ENCODE measurements around the gene ALPL. TPM values are rescaled to one million over a fixed set of nuclear protein-coding genes. Genes with fewer than 3 reads are reported as not detected.

ALPL gene
- total and polyA plus RNA-seq, 10 of the 15 experiments (the other 5 are each of a cell fraction or from before 2014, with no cell fraction given) = 0.07 to 0.59 (median 0.31) TPM; not detected in 2

DNA sequence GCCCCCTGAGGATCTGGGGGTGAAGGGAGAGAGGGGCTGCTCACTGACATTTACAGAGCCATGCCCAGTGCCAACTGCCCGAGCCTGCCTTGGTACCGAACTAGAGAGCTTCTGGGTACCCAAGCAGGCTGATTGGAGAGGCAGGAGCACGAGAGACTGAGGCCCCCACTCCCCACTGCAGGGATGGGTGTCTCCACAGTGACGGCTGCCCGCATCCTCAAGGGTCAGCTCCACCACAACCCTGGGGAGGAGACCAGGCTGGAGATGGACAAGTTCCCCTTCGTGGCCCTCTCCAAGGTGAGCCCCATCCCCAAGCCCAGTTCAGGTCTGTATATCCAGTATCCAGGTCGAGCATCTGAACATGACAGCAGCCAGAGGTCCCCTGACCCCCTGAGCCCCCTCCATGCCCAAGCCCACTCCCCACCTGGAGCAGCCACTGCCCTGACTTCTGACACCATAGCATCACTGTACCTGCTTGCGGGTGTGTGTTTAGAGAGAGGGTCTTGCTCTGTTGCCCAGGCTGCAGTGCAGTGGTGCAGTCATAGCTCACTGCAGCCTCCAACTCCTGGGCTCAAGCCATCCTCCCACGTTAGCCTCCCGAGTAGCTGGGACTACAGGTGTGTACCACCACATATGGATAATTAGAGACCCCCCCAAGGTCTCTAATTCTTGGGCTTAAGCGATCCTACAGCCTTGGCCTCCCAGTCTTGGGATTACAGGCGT, 51.9 kb downstream of the ALPL start:
- Histone ChIP-seq H3K4me2 (ENCODE audit: control insufficient read depth, insufficient read depth) (no peak overlapping the region), H3K9me3 (replicated peaks; ENCODE audit: control insufficient read depth, insufficient read depth, low read length) (no peaks in the 10 kb centered on the region), H3K36me3 (ENCODE audit: control insufficient read depth in 2 of 2, insufficient read depth in 2 of 2, low read length in 1 of 2) (no peaks in the 10 kb centered on the region), H4K20me1 (ENCODE audit: control insufficient read depth, insufficient read depth) (no peaks in the 10 kb centered on the region), H3K9ac (ENCODE audit: control insufficient read depth, insufficient read depth, low read length) (no peak overlapping the region), H3K4me1 (ENCODE audit: control insufficient read depth, insufficient read depth, low read length) (no peaks in the 10 kb centered on the region), H3K4me3 (no peak overlapping the region), H2AFZ (ENCODE audit: control insufficient read depth, low read depth, low read length) (no peak overlapping the region), H3K79me2 (ENCODE audit: control insufficient read depth, insufficient read depth, low read length) (no peaks in the 10 kb centered on the region), H3K27ac (ENCODE audit: control insufficient read depth, insufficient read depth) (no peak overlapping the region), H3K27me3 (replicated peaks in 1 of 2; ENCODE audit: control insufficient read depth in 2 of 2, insufficient read depth in 2 of 2, low read length in 1 of 2) (no peaks in the 10 kb centered on the region; a peak in 1 of 4 replicates)
- ChIA-PET POLR2A (no interaction called here), CTCF (no interaction called here), SMC1A (ENCODE audit: uncharacterized antibody, unreplicated experiment) (interaction anchor here (1.2 kb wide), 1 partner anchor 16 kb away, joined by 3 read pairs; no protein-coding TSS in a partner anchor), RAD21 (ENCODE audit: unreplicated experiment) (no interaction called here)
- in situ Hi-C loops (cut with MboI) (no loop called here), intact Hi-C loops (cut with micrococcal nuclease; ENCODE audit: unreplicated experiment) (no loop called here)
- no peak for FAIRE-seq
- TF ChIP-seq DPF2 (IDR thresholded peaks at IDR 0.05) = no peak
- no peak for TF ChIP-seq SUPT20H (IDR thresholded peaks at IDR 0.05; ENCODE audit: borderline replicate concordance, control insufficient read depth, low read depth, low read length)
- TF ChIP-seq MXI1 (IDR thresholded peaks at IDR 0.05; ENCODE audit: low read depth, low read length) = no peak
- TF ChIP-seq RAD51 (IDR thresholded peaks at IDR 0.05) = no peak
- TF ChIP-seq SMAD5 (IDR thresholded peaks at IDR 0.05; ENCODE audit: low read depth) = no peak
- TF ChIP-seq CBX3 (IDR thresholded peaks at IDR 0.05; ENCODE audit: borderline replicate concordance, low read depth) = no peak
- no peak for TF ChIP-seq BMI1 (IDR thresholded peaks at IDR 0.05; ENCODE audit: borderline replicate concordance)
- TF ChIP-seq, protein P1, sequence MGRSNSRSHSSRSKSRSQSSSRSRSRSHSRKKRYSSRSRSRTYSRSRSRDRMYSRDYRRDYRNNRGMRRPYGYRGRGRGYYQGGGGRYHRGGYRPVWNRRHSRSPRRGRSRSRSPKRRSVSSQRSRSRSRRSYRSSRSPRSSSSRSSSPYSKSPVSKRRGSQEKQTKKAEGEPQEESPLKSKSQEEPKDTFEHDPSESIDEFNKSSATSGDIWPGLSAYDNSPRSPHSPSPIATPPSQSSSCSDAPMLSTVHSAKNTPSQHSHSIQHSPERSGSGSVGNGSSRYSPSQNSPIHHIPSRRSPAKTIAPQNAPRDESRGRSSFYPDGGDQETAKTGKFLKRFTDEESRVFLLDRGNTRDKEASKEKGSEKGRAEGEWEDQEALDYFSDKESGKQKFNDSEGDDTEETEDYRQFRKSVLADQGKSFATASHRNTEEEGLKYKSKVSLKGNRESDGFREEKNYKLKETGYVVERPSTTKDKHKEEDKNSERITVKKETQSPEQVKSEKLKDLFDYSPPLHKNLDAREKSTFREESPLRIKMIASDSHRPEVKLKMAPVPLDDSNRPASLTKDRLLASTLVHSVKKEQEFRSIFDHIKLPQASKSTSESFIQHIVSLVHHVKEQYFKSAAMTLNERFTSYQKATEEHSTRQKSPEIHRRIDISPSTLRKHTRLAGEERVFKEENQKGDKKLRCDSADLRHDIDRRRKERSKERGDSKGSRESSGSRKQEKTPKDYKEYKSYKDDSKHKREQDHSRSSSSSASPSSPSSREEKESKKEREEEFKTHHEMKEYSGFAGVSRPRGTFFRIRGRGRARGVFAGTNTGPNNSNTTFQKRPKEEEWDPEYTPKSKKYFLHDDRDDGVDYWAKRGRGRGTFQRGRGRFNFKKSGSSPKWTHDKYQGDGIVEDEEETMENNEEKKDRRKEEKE (IDR thresholded peaks at IDR 0.05) = no peak
- TF ChIP-seq, protein P2, sequence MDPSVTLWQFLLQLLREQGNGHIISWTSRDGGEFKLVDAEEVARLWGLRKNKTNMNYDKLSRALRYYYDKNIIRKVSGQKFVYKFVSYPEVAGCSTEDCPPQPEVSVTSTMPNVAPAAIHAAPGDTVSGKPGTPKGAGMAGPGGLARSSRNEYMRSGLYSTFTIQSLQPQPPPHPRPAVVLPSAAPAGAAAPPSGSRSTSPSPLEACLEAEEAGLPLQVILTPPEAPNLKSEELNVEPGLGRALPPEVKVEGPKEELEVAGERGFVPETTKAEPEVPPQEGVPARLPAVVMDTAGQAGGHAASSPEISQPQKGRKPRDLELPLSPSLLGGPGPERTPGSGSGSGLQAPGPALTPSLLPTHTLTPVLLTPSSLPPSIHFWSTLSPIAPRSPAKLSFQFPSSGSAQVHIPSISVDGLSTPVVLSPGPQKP (IDR thresholded peaks at IDR 0.05; ENCODE audit: low read depth, low read length) = no peak
- TF ChIP-seq TCF12 (IDR thresholded peaks at IDR 0.05; ENCODE audit: low read depth, low read length) = no peak
- no peak for TF ChIP-seq POU2F2 (IDR thresholded peaks at IDR 0.05; ENCODE audit: borderline replicate concordance, low read depth, low read length)
- TF ChIP-seq MTA3 (IDR thresholded peaks at IDR 0.05; ENCODE audit: borderline replicate concordance, low read length) = no peak
- TF ChIP-seq BRCA1 (IDR thresholded peaks at IDR 0.05; ENCODE audit: low read depth, low read length) = no peak
- TF ChIP-seq ZBTB33 (IDR thresholded peaks at IDR 0.05) = no peak
- ATAC-seq = no peak
- 18% methylated on average over 12 of the region's 12 CpGs for WGBS (ENCODE audit: insufficient coverage, insufficient replicate concordance, low lambda C conversion rate, missing lambda C conversion rate)
- DNase-seq (ENCODE audit: low read depth, low spot score) = no peak
- no TSS peak for BruUV-seq (replicated peaks)

Measured in GM12878 (cell line).